Cardiac muscle cell (in vitro differentiated cells and primary cell): ENCODE measurements around the gene PAM. TPM values are rescaled to one million over a fixed set of nuclear protein-coding genes. Genes with fewer than 3 reads are reported as not detected.

Experiments used
- DNase-seq, 2 donors: peaks; one replicate each; pipeline versions ENCODE4 v3.0.0 to v3.0.0-alpha.2; 2010 to 2017; ENCODE audit warnings: low read depth in 1 of 2, low spot score in 1 of 2
- H3K27ac ChIP-seq: fragments of 200-600 bp; sonication (generic); 2 replicates; pipeline ENCODE4 v1.5.1; 2016
- H3K27me3 ChIP-seq: fragments of 200-600 bp; sonication (generic); 2 replicates; pipeline ENCODE4 v1.6.0; 2016; ENCODE audit warnings: control low read depth
- H3K36me3 ChIP-seq: fragments of 200-600 bp; sonication (generic); 2 replicates; pipeline ENCODE4 v1.5.1; 2016; ENCODE audit warnings: control low read depth
- H3K4me1 ChIP-seq: fragments of 200-600 bp; sonication (generic); 2 replicates; pipeline ENCODE4 v1.8.1; 2017; ENCODE audit warnings: low read depth, mild to moderate bottlenecking, mixed run types
- H3K4me3 ChIP-seq: fragments of 200-600 bp; sonication (generic); 2 replicates; pipeline ENCODE4 v1.5.1; 2016; ENCODE audit warnings: mild to moderate bottlenecking
- H3K9me3 ChIP-seq: fragments of 200-600 bp; sonication (generic); 2 replicates; pipeline ENCODE4 v1.5.1; 2017; ENCODE audit warnings: low read depth, mild to moderate bottlenecking, control low read depth
- CTCF ChIP-seq: IDR thresholded peaks from 2 replicates; pipeline ENCODE4 v1.5.1; 2012; ENCODE audit warnings: low read depth, mild to moderate bottlenecking, low read length
- polyA plus RNA-seq: library from polyadenylated mRNA; unstranded; fragments of >200 nt; fragmentation: Nextera tagmentation; extraction: Ambion mirVana; gene quantifications from 2 replicates; pipeline ENCODE4 v1.2.1, GENCODE V29; 2016
- total RNA-seq: library from RNA; depleted of rRNA; stranded (reverse); fragments of >200 nt; gene quantifications from 2 replicates; pipeline ENCODE4 v1.2.3, GENCODE V29; 2016

PAM gene
- total and polyA plus RNA-seq, 2 experiments from 2014 or later = 375 to 392 TPM

GRCh38 chr5:102796009-102796408, 40.9 kb downstream of the PAM start:
- no peak for DNase-seq
- H3K27me3 ChIP-seq = no peaks in the 10 kb centered on the region
- H3K36me3 ChIP-seq = no peaks in the 10 kb centered on the region
- no peak for TF ChIP-seq CTCF
- H3K9me3 ChIP-seq = no peaks in the 10 kb centered on the region
- no peak overlapping the region for H3K27ac ChIP-seq
- H3K4me3 ChIP-seq = no peak overlapping the region
- peaks cover 32% of the 10 kb centered on the region for H3K4me1 ChIP-seq

- Histone ChIP-seq H3K9me3 (no peaks in the 10 kb centered on the region), H3K4me3 (no peak overlapping the region), H3K36me3 (no peaks in the 10 kb centered on the region), H3K27ac (no peak overlapping the region), H3K27me3 (no peaks in the 10 kb centered on the region), H3K4me1 (peaks cover 34% of the 10 kb centered on the region)
- DNase-seq = no peak
- no peak for TF ChIP-seq CTCF
Measured at GRCh38 chr5:102796498-102796897, 41.4 kb downstream of the PAM start.

GRCh38 chr5:102797322-102797884, 42.3 kb downstream of the PAM start:
- Histone ChIP-seq H3K9me3 (no peaks in the 10 kb centered on the region), H3K4me1 (peaks cover 34% of the 10 kb centered on the region), H3K27ac (no peak overlapping the region), H3K4me3 (no peak overlapping the region), H3K27me3 (no peaks in the 10 kb centered on the region), H3K36me3 (no peaks in the 10 kb centered on the region)
- TF ChIP-seq CTCF = no peak
- DNase-seq = no peak

GRCh38 chr5:102798104-102798785, 43.1 kb downstream of the PAM start:
- H3K27ac ChIP-seq = no peak overlapping the region
- no peak overlapping the region for H3K4me3 ChIP-seq
- no peaks in the 10 kb centered on the region for H3K27me3 ChIP-seq
- H3K4me1 ChIP-seq = peaks cover 34% of the 10 kb centered on the region
- no peaks in the 10 kb centered on the region for H3K36me3 ChIP-seq
- no peak for DNase-seq
- H3K9me3 ChIP-seq = no peaks in the 10 kb centered on the region
- TF ChIP-seq CTCF = no peak

GRCh38 chr5:102799017-102799416, 43.9 kb downstream of the PAM start:
- no peaks in the 10 kb centered on the region for H3K9me3 ChIP-seq
- peaks cover 34% of the 10 kb centered on the region for H3K4me1 ChIP-seq
- no peak overlapping the region for H3K4me3 ChIP-seq
- DNase-seq = peak in 1 of 2 donors; percentile 36
- TF ChIP-seq CTCF = no peak
- no peak overlapping the region for H3K27ac ChIP-seq
- H3K36me3 ChIP-seq = no peaks in the 10 kb centered on the region
- no peaks in the 10 kb centered on the region for H3K27me3 ChIP-seq
